ENCODE measurements around the gene HYLS1. TPM values are rescaled to one million over a fixed set of nuclear protein-coding genes. Genes with fewer than 3 reads are reported as not detected.

The HYLS1 gene
- total and polyA plus RNA-seq, 8 donors: 3.4 to 14.4 (median 9.7) TPM

GRCh38 chr11:125930076-125930450 is 42.6 kb downstream of the HYLS1 start:
- no peak for ATAC-seq
- H3K4me3 ChIP-seq: no peak overlapping the region
- no peaks in the 10 kb centered on the region for H3K9me3 ChIP-seq
- H3K27ac ChIP-seq: no peak overlapping the region
- H3K36me3 ChIP-seq: no peaks in the 10 kb centered on the region
- H3K27me3 ChIP-seq: no peaks in the 10 kb centered on the region
- intact Hi-C loops (cut with DNase I): loop anchor here in 1 of 2 donors (10.0 kb wide), 1 partner anchor 265 kb away; no protein-coding TSS in a partner anchor
- no peaks in the 10 kb centered on the region for H3K4me1 ChIP-seq
- DNase-seq: no peak
- no peak for TF ChIP-seq CTCF (IDR thresholded peaks at IDR 0.05)

- DNase-seq (no peak), ATAC-seq (no peak)
These were observed 43.6 kb downstream of the HYLS1 start for GRCh38 chr11:125931116-125931515.

GRCh38 chr11:125931668-125932067 is 44.2 kb downstream of the HYLS1 start:
- intact Hi-C loops (cut with DNase I): loop anchor here in 1 of 2 donors (10.0 kb wide), 1 partner anchor 263 kb away; no protein-coding TSS in a partner anchor
- ATAC-seq (no peak), DNase-seq (no peak)

More at GRCh38 chr11:125931116-125931515, 43.6 kb downstream of the HYLS1 start:
- no peaks in the 10 kb centered on the region for H3K4me1 ChIP-seq
- H3K27me3 ChIP-seq: no peaks in the 10 kb centered on the region
- TF ChIP-seq CTCF (IDR thresholded peaks at IDR 0.05): no peak
- intact Hi-C loops (cut with DNase I): loop anchor here in 1 of 2 donors (10.0 kb wide), 1 partner anchor 264 kb away; no protein-coding TSS in a partner anchor
- H3K27ac ChIP-seq: no peak overlapping the region
- no peak overlapping the region for H3K4me3 ChIP-seq
- H3K9me3 ChIP-seq: no peaks in the 10 kb centered on the region
- H3K36me3 ChIP-seq: no peaks in the 10 kb centered on the region

GRCh38 chr11:125932301-125932700 is 44.8 kb downstream of the HYLS1 start:
- intact Hi-C loops (cut with DNase I): loop anchor here in 1 of 2 donors (10.0 kb wide), 1 partner anchor 262 kb away; no protein-coding TSS in a partner anchor
- Histone ChIP-seq H3K27ac (no peak overlapping the region), H3K9me3 (no peaks in the 10 kb centered on the region), H3K36me3 (no peaks in the 10 kb centered on the region), H3K27me3 (no peaks in the 10 kb centered on the region), H3K4me3 (no peak overlapping the region), H3K4me1 (no peaks in the 10 kb centered on the region)
- ATAC-seq (no peak), DNase-seq (no peak)
- TF ChIP-seq CTCF (IDR thresholded peaks at IDR 0.05): no peak

More at GRCh38 chr11:125931668-125932067, 44.2 kb downstream of the HYLS1 start:
- no peaks in the 10 kb centered on the region for H3K36me3 ChIP-seq
- no peak overlapping the region for H3K27ac ChIP-seq
- H3K9me3 ChIP-seq: no peaks in the 10 kb centered on the region
- no peaks in the 10 kb centered on the region for H3K27me3 ChIP-seq
- H3K4me1 ChIP-seq: no peaks in the 10 kb centered on the region
- no peak for TF ChIP-seq CTCF (IDR thresholded peaks at IDR 0.05)
- H3K4me3 ChIP-seq: no peak overlapping the region

GRCh38 chr11:125933030-125933813 is 45.8 kb downstream of the HYLS1 start:
- intact Hi-C loops (cut with DNase I): loop anchor here in 1 of 2 donors (10.0 kb wide), 1 partner anchor 262 kb away; no protein-coding TSS in a partner anchor
- H3K4me1 ChIP-seq: no peaks in the 10 kb centered on the region

More at GRCh38 chr11:125933030-125933813, 45.8 kb downstream of the HYLS1 start:
- TF ChIP-seq CTCF (IDR thresholded peaks at IDR 0.05): no peak
- no peaks in the 10 kb centered on the region for H3K27me3 ChIP-seq
- H3K36me3 ChIP-seq: no peaks in the 10 kb centered on the region
- no peak overlapping the region for H3K27ac ChIP-seq
- no peak overlapping the region for H3K4me3 ChIP-seq
- DNase-seq (no peak), ATAC-seq (no peak)
- no peaks in the 10 kb centered on the region for H3K9me3 ChIP-seq

Data from left lung (tissue), 10 donors.